GM18517 (cell line): ENCODE measurements around the gene FATE1.

Source experiments
- ATAC-seq: cut with Tn5 transposase; IDR thresholded peaks from one replicate; pipeline ENCODE4 v1.9.1; 2021; ENCODE audit warnings: mild to moderate bottlenecking, moderate library complexity; ENCODE audit not compliant: unreplicated experiment

FATE1 gene

DNA sequence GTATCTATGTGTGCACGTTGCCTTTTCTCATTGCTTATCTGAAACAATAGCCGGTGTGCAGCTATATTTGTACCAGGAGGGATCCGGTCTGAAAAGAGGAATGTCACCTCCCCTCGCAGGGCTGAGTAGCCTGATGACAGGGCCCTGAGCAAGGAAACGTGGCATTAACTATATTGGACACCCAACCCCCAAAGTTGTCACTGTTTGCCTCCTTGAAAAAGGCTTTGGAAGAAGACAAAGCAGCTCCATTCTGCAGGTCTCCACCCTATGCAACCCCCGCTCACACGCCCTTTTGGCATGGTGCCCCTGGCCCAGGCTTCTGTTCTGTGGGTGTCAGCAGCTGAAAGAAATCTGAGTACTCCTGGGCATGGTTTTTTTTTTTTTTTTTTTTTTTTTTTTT lies 12.3 kb upstream of the FATE1 start:
- no peak for ATAC-seq

DNA sequence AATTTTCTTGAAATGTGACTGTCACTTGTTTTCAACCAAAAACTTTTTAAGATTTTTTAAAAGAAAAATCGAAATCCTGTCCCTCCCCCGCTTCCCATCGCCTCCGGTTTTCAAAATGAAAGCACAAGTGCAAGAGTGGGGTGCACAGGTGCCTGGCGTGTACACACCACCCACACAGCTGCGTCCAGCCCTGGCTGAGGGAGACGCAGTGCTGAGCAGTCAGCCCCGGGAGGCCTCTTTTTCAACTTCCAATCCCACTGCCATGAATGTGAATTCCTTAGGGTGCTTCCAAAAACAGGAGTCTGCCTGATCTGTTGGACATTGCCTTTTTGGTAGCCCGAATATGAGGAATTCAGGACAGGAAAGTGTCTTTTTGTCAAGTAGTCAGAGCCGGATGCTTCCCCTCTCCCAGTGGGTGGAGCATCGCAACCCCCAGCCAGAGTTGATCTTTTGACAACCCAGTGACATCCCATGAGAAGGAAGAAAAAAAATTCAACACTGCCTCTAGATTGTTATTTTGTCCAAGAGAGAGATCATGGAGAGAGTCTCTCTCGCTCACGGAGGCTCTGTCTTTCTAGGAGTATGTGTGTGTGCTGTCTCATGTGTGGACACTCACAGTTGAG lies 11.7 kb upstream of the FATE1 start:
- ATAC-seq = no peak

- ATAC-seq = no peak
Observed at GRCh38 chrX:151708821-151709220, 7.0 kb upstream of the FATE1 start.

DNA sequence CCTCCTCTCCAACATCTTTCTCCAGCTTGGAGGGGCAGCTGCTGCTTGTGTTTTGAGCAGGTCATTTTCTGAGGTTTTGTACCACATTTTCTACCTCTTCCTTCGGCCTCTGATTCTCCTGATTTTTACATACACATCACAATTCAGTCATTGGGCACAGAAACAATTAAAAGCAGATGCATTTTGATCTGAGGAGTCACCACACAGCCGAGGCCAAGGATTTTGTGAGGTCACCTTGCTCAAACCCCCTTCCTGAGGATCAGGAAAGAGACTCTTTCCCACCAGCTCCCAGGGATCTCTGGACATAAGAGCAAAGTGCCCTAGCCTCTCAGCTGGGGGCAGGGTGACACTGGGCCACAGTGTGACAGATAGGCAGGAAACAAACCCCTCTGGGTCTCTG lies 5.4 kb upstream of the FATE1 start:
- ATAC-seq = no peak

DNA sequence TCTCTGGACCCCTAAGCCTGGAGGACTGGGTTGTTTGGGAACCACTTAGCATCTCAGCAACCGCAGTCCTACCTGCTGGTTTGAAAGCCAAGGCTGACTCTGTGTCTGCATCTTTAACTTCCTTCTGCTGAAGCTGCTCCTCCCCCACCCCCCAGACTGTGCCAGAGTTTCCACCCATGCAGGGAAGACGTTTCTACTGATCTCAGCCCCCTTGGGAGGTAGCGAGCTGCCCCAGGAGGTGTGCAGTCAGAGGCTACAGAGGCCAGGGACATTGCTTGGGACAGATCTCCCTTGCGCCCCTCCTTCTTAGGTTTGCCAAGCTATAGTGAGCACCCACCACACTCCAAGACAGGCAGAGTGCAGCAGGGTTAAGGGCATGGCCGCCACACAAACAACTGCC lies 4.7 kb upstream of the FATE1 start:
- ATAC-seq = no peak

GRCh38 chrX:151711787-151712186 lies 4.0 kb upstream of the FATE1 start:
- no peak for ATAC-seq

DNA sequence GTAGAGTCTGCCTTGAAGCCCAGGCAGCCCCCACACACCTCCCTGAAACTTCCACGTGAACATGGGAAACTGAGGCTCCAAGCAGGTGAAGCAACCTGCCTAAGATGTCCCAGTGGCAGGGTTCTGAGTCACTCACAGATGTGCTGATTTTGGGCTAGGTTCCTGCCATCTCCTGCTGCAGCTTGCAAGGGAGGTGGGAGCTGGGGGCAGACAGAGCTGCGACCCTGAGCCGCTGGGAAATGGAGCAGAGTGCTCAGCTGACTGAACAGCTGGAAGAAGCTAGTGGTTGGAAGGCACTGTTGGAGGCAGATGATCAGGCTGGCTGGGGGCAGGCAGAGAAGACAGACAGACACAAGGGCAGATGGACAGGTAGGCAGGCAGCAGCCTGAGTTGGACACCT lies 3.6 kb upstream of the FATE1 start:
- ATAC-seq = no peak

GRCh38 chrX:151713849-151714248 lies 2.0 kb upstream of the FATE1 start:
- ATAC-seq = no peak

- ATAC-seq = no peak
Observed at GRCh38 chrX:151714362-151714761, 1.5 kb upstream of the FATE1 start.

- no peak for ATAC-seq
Observed at GRCh38 chrX:151722241-151722846, 6.5 kb downstream of the FATE1 start.

- no peak for ATAC-seq
Observed at GRCh38 chrX:151723156-151723760, 7.4 kb downstream of the FATE1 start.

DNA sequence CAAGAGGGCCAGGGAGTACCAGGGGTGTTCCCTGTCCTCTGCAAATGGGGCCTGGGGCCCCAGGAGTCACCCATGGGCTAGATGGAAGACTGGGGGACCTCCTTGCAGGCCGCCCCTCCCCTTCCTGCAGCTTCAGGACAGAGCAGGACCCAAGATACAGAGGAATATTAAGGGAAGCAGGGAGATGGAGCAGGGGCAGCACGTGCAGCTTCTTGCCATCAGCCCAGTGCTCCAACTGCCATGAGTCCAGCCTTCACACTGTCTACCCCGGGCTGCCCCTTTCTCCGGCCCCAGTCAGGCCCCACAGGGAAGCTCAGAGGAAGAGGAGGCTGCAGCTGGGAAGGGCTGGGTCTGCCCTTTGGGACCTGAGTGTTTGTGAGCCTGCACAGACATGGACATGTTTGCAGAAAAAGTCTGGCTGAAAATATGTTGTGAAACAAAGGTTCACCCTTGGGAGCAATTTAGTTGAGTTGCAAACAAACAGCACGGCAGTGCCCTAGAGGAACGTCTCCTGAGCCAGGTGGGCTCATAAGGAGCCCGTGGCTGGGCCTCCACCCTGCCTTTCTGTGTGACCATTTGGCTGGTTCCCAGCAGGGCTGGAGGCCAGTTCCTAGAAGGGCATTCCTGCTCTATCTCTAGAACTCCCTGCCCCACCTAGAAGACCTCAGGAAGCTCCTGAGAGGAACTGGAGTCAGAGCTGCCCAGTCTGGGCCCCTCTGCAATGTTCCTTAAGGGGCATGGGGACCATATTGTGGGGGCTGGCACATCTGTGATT lies 8.9 kb downstream of the FATE1 start:
- ATAC-seq = no peak

GRCh38 chrX:151725338-151725614 lies 9.4 kb downstream of the FATE1 start:
- ATAC-seq = no peak

GRCh38 chrX:151726751-151727150 lies 10.9 kb downstream of the FATE1 start:
- ATAC-seq = no peak

- no peak for ATAC-seq
Observed at GRCh38 chrX:151727346-151727745, 11.5 kb downstream of the FATE1 start.

DNA sequence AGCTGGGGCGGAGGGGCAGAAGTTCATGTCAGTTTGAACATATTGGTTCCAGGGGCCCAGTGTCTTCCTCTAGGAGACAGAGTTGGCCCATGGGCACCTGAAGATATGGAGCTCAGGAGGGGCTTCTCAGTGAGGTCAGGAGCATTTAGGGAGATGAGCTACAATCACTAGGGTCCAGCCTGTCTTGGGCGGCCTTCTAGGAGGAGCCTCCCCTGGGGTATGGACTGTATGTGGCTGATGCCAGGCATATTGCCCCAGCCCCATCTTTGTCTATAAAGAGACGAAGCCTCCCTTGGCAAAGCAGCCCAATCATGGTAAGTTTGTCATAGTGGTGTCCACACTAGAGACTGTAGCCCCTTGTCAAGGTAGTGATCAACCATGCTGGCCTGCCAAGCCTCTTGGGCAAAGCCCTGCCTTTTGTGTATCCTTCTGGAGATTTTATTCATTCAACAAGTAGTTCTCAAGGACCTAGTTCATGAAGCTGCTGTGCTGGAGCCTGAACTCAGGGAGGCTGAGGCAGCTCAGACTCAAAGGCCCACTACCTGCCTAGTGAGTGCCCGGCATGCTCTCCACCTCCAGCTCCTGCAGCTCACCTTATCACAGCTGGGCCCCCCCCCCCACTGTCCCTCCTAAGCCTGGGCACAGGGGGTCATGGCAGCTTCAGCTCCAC lies 13.4 kb downstream of the FATE1 start:
- no peak for ATAC-seq

GRCh38 chrX:151734446-151734845 lies 18.6 kb downstream of the FATE1 start, which contains the start of gene CNGA2:
Gene CNGA2, plus strand, starts transcription at chrX:151734746. Its CDS starts 3,738 bp downstream, at chrX:151738484.
- ATAC-seq = no peak

DNA sequence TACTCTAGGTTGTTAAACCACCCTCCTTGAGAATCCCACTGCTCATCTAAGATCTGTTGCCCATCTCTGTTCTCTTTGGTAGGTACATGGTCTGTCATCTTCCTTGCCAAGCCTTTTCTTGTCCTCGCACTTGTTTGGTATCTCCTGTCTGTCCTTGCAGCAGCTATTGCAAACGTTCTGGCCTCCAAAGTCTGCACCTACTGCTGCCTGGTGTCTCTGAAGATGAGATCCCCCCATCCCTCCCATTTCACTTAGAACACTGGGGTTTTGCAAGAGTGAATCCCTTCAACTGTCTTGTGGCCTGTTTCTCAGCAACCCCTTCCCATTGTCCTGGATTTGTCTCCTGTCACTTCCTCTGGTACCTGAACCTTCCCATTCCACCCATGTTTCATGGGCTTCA lies 19.4 kb downstream of the FATE1 start:
- ATAC-seq = no peak

- no peak for ATAC-seq
Observed at GRCh38 chrX:151736685-151737084, 20.9 kb downstream of the FATE1 start.

DNA sequence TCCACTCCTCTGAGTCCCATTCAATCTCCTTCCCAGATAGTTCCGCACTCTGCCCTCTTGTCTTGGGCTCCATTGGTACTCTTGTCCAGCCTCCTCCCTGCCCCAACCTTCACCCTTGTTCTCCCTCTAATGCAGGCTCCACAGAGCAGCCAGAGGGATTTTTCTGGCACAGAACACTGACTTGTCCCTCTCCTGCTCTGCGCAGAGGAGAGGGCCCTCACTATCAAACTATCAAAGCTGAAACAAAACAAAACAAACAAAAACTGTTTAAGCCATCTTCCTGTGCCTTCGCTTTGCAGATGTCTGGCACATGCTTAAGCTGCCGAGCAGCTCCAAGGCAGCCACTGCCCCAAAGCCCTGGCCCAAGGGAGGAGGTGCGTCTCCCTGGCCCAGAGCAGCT lies 21.7 kb downstream of the FATE1 start:
- ATAC-seq = no peak

- no peak for ATAC-seq
Observed at GRCh38 chrX:151738751-151739150, 22.9 kb downstream of the FATE1 start.
